OCI-M2 (cell line): ENCODE data around the gene SERPINB6.
"Not testable (repeated sequence)": the region's sequence is repeated elsewhere in the genome, so short reads cannot be mapped to it uniquely, and the experiment has no call there.

Experiments used
- DNase-seq: peaks from one replicate; lab custom pipeline; 2025; ENCODE audit not compliant: unreplicated experiment; lab: John Stamatoyannopoulos, UW

SERPINB6 gene

DNA sequence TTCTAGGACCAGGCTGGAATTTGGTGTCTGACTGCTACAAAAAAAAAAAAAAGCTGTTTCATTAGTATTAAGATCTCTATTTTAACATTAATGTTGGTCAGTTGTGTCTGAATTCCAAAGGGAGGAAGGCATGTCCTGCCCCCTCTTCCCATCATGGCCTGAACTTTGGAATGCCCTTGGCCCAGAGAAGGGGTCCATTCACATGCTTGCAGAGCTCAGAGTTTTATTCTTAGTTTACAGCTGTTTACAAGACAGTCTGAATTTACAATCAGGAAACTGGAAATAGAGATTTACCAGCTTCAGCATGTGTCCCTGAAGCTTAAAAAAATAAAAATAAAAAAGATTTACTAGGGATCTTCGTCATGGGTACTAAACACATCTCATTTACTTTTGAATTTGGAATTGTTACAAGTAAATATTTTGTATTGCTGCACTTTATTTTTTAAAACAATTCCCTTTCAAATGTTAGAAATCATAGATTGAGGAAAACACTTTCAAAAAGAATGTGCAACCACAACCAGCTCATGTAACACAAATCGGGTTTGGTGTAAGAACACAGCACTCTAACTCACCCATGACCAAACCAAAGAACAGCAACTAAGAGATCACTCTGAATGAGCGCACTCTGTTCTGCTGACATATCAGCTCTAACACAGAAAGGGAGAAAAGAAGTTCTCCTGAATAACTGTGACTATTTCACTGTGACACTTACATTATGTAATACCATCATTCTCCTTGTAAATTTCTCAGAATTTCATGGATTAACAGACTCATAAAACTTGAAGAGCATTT, 6.6 kb upstream of the SERPINB6 start:
- no peak for DNase-seq

DNA sequence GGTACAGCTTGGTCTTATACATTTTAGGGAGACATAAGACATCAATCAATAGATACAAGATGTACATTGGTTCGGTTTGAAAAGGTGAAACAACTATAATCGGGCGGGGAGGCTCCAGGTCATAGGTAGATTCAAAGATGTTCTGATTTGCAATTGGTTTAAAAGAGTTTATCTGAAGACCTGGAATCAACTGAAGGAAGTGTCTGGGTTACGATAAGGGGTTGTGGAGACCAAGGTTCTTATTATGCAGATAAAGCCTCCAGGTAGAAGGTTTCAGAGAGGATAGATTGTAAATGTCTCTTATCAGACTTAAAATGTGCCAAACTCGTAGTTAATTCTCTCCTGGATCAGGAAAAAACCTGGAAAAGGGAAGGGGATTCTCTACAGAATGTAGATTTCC, 5.9 kb upstream of the SERPINB6 start:
- DNase-seq = no peak

DNA sequence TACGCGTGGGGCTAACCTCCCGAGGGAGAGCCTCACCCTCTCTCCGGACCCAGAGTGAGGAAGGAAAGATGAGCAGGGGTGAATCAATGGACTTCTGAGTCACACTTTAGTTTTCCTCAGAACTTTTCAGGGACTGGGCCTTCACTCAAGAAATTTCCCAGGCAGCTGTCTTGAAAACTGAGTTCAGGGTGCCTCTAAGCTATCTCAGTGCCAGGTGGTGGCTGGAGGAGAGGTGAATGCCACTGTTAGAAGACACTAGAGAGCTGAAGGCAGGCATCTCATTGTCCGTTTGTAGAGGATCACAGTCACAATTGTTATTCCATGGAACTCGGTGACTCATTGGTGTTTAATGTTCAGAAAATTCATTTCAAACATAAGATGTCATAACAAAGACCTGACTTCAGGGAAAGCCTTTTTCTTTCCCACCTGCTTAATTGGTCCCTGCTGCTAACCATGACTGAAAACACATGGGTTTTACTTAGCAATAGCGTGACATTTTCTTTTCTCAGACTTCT, 5.3 kb upstream of the SERPINB6 start:
- DNase-seq = no peak

DNA sequence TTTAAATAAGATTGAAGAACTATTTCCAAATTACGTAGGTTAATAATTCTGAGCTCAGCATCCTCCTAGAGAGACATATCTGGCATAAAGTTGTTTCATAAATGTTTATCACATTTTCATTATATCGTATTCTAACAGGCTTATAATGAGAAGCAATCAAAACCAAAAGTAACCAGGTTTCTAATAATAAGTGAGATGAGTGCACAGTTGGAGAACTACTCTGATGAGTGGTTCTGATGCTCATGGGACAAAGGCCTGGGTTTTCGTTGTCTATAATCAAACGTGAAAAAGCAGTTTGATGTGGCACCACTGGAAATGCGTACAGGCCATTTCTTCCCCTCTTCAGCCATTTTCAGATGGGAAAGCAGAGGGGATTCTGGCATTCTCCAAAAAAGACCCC, 4.7 kb upstream of the SERPINB6 start:
- no peak for DNase-seq

DNA sequence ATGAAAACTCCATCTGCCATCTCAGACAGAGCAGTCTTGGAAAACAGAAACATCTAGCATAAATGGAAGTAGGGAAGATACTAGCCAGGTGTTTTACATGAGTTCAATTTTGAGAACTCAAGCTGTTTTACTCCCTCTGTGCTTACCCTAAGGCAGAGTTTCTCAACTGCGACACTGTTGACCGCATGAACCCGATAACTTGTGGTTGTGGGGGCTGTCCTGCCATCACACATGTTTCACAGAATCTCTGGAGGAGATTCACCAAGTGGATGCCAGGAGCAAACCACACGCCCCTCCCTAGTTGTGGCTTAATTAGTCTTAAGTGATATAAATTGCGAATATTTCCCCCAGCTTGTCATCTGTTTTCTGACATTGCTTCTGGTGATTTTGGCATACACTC, 2.3 kb upstream of the SERPINB6 start:
- no peak for DNase-seq

DNA sequence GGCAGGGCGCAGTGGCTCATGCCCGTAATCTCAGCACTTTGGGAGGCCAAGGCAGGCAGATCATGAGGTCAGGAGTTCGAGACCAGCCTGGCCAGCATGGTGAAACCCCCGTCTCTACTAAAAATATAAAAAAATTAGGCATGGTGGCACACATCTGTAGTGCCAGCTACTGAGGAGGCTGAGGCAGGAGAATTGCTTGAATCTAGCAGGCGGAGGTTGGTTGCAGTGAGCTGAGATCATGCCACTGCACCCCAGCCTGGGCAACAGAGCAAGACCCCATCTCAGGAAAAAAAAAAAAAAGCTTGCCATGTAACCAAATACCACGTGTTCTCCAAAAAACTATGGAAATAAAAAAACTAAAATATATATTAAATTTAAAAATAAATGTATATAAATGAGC, 1.8 kb upstream of the SERPINB6 start:
- not testable (repeated sequence) for DNase-seq

DNA sequence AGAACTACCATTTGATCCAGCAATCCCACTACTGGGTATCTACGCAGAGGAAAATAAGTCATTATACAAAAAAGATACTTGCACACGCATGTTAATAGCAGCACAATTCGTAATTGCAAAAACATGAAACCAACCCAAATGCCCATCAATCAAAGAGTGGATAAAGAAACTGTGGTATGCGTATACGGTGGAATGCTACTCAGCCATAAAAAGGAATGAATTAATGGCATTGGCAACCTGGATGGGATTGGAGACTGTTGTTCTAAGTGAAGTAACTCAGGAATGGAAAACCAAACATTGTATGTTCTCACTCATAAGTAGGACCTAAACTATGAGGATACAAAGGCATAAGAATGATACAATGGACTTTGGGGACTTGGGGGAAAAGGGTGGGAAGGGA, 1.3 kb upstream of the SERPINB6 start:
- not testable (repeated sequence) for DNase-seq

DNA sequence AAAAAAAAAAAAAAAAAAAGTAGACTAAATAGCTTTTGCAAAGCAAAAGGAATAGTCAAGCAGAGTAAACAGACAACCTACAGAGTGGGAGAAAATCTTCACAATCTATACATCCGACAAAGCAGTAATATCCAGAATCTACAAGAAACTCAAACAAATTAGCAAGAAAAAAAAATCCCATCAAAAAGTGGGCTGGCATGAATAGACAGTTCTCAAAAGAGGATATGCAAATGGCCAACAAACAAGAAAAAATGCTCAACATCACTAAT, 786 bp upstream of the SERPINB6 start:
- not testable (repeated sequence) for DNase-seq

DNA sequence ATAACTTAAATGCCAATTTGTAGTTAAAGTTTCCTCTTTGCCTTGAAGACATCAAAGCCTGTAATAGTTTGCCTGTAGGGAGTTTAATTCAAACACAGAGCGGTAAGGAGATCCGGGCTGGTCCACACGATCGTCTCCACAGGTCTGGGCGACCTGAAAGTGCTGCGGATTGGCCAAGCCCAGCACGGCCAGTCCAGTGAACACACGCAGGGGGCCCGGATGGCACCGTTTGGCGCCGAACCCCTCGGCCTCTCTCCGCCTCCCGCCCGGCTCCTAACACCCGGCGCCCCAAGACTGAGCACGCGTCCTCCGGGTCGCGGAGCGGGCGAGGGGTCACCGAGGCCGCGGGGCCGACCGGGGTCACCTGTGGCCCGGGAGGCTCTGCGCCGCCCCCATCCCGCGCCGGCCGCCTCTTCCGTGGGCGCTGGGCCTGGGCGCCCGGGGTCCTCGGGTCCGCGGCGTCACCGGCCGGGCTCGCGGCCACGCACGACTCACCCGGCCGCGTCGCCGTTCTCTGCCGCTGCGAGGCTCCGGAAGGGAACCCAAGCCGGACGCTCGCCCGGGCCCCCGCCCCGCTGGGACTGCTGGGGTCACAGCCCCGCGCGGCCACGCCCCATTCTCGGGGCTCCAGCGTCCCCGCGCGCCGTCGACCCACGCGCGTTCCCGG, 481 bp downstream of the SERPINB6 start:
- no peak for DNase-seq

DNA sequence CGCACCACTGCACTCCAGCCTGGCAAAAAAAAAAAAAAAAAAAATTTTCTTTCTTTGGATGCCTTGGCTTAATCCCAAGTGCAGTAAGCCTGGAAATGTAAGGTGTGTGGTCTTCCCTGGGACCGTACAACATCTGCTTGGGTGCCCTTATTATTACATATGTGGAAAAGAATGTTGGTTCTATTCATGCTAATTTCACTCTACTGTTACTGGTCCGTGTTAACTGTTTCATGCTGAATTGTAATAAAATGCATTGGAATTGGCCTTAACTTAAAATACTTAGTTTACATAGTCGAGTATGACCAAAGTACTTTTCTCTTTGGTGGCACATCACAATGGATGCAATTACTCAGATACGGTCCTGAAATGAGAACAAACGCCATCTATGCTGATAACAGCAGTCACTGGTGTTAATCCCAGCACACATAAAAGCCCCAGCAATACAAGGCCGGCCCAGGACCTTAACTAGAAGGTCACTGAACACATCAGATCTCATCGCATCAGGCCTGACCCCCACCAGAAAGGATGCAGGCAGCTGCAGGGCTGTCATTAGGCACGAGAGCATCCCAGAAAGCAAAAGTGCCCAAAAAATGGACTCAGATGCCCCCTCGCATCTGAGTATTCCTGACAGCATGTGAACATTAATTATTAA, 1.2 kb downstream of the SERPINB6 start:
- no peak for DNase-seq

DNA sequence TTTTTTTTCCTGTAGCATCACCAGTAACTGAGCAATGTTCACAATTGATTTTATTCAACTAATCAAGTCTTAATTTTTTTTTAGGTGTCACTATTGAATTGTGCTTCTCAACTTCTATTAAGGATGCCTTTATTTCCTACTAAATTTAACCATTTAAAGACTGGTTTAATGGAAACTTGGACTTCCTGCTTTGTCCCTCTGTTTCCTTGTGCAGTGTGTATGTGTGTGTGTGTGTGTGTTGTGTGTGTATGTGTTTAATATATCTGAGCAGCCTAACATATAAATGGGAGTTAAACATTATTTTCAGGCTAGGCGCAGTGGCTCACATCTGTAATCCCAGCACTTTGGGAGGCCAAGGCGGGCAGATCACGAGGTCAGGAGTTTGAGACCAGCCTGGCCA, 1.8 kb downstream of the SERPINB6 start:
- no peak for DNase-seq

DNA sequence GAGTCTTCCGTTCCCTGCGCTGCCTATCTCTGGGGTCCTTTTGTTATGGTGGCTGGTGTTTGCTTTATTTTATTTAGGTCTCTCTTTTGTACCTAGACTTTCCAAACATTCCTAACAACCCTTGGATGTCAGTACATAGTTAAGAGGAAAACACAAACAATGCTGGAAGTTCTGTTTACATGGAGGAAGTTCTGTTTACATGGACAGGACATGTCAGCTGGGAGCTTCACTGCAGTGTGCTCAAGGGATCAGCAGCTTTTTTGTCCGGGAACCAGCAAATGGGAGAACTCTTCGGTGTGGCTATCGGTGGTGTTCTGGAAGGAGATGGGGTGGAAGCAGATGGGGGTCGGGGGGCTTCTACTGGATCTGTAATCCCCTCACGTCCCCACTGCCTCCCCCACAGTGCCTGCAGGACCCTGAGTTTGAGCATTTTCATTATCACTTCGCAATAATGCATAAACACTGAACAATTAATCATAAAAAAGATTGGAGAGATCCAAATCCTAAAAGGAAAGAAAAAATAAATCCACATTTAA, 2.7 kb downstream of the SERPINB6 start:
- DNase-seq = no peak

DNA sequence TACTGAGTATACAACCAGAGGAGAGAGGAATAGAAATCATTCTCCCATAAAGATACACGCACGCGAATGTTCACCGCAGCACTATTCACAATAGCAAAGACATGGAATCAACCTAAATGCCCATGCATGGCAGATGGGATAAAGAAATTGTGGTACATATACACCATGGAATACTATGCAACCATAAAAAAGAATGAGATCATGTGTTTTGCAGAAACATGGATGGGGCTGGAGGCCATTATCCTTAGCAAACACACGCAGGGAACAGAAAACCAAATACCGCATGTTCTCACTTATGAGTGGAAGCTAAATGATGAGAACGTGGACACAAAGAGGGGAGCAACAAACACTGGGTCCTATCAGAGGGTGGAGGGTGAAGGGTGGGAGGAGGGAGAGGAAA, 3.4 kb downstream of the SERPINB6 start:
- DNase-seq = no peak

DNA sequence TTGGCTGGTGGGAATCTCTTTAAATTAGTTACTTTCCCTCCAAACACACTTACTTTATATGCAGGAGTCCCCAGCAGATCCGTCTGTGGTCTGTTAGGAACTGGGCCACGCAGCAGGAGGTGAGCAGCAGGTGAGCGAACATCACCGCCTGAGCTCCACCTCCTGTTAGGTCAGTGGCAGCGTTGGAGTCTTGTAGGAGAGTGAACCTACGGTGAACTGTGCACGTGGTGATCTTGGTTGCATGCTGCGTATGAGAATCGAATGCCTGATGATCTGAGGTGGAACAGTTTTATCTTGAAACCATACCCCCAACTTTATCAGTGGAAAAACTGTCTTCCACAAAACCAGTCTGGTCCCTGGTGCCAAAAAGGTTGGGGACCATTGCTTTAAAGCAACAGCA, 5.0 kb downstream of the SERPINB6 start:
- no peak for DNase-seq

DNA sequence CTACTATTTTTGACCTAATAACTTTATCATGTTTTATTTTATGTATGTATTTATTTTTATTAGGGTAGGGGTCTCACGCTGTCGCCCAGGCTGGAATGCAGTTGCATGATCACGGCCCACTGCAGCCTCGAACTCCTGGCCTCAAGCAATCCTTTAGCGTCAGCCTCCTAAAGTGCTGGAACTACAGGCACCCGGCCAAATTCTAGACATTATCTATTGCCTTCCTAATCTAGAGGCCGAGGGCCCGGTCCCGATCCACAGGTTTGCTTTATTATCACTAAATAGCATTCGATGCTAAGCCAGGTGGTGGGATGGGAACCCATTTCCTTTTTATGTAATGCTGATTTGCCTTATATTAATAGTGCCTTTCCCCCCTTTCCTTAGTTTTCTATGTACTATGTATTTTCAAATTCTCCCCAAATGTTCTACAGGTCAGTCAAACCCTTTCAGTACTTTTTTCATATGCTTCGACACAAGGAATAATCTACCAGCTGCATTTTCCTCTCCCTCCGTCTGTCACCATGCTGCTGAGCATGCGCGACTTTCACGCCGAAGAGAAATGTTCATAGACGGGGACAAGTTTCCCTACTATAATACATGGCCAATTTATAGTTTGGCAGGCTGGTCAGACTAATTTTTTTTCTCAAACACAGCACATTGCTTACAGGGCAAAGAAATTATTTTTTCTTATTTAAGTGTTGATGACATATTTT, 6.4 kb downstream of the SERPINB6 start:
- no peak for DNase-seq

DNA sequence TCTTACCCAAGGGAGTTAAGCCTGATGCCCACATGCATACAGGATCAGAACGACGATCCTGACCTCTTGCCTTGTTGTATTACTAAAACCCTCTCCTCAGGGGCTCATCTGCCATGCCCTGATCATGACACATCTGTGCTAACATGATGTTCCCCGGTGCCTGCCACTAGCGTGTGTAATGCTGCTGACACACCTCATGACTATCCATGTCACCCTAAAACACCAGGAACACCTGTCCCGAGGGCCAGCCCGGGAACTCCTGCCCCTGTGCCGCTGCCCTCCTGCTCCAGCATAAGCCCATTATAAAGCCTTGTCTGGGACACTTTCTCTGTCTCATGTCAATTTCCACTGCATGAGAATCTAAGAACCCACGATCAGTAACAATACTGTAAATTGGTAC, 7.6 kb downstream of the SERPINB6 start:
- no peak for DNase-seq

DNA sequence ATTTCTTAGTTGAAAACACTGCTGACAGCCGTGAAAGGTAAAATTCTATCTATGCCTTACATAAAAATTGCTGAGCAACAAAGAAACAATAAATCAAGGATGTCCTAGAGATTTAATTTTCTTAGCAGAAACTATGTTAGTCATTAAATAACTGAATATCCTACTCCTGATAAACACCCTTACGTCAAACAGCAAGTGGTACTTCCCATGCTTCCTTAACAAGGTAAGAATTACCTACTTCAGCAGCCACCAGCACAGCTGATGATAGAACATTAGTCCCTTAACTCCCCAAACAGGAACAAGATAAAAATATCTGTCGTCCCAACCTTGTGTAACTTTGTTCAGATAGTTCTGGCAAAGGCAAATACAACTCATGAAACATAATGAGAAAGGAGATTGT, 8.7 kb downstream of the SERPINB6 start:
- DNase-seq = no peak

DNA sequence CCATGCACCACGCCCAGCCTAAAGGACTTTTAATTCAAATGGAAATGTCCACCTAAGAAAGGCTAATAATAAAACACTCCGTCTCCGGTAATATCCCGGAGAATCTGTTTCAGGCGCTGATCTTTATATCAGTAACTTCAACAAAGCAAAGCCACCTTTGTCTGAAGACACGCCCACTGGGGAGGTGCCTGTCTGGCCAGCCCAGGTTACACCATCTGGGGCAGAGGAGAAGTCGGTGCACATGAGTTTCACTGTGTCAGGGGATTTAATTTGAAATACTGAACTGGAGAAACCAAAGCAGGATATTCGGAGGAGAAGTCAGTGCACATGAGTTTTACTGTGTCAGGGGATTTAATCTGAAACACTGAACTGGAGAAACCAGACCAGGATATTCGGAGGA, 9.4 kb downstream of the SERPINB6 start:
- no peak for DNase-seq

DNA sequence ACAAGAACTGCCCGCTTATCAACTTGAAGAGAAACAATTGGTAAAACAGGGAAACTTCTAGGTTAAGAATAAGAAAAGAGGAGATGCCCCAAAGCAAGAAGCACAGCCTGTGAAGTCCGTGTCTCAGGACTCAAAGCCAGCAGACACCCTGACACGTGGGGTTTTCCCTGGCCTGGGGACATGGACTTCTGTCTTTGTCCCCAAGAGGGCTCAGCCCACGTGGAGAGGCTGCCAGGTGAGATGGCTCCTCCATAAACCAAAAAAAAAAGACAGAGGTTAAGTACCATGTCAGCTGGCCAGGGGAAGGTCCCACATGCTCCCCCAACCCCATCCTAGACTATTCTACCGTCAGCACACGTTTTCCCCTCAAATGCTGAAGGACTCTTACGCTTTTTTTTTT, 9.9 kb downstream of the SERPINB6 start:
- no peak for DNase-seq

DNA sequence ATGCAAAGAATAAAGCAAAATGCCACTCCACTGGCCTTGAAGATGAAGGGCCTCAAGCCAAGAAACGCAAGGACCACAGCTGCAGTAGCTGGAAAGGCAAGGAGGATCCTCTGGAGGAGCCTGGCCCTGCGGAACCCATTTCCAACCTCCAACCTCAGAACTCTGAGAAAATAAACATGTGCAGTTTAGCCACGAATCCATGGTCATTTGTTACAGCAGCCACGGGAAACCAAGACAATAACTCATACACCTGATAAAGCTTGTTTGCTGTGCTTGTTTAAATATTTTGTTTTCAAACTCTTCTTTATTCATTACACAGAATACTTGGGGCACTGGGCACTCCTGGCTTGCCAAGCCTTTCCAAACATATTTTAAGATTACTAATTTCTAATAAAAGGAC, 10.4 kb downstream of the SERPINB6 start:
- no peak for DNase-seq

DNA sequence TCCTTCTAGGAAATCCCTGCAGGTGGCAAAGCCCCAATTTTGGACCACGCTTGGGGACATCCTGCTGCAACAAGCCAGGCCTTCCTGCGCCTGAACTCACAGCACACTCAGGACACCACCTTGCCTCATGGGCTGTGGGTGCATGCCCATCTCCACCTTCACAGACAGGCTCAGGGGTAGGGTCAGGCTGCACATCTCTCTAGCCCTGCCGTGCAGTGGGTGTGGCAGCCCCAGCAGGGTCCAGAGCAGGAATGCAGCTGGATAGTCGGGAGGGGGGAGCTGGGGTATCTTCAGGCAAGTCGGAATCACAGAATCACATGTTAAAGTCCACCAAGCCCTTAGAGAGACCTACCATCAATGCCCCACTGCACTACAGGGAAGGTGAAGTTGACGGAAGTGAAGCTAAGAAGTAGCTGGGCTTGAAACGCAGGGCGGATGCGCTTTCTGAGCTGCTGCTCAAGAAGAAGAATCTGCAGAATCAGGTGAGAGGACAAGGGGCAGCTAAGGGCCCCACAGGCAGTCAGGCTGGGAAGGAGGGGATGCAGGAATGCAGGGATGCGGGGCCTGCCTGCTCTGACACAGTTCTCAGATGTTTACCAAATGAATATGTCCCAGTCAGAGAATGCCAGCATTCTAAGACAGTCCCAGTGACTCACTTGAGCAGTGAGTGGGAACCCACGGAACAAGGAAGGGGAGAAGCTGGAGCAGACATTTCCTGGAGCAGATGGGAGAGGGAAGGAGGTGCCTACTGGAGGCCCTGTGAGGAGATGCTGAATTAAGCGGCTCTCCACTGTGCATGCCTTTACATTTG, 11.3 kb downstream of the SERPINB6 start:
- DNase-seq = no peak
